Body of pancreas (tissue), 4 donors: ENCODE results near the gene KRT12. TPM values are rescaled to one million over a fixed set of nuclear protein-coding genes. Genes with fewer than 3 reads are reported as not detected.

Experiments
- ATAC-seq: fragments of 150-250 bp; one replicate; pipeline ENCODE4 v1.9.1; 2016
- DNase-seq, 4 donors: peaks; one replicate each; pipeline ENCODE4 v3.0.0-alpha.2; 2019
- H3K27ac ChIP-seq, 4 donors: fragments of 200-600 bp; sonication (generic); 1 replicate in 3 of 4; 2 replicates in 1 of 4; pipeline versions ENCODE4 v1.5.1 to v1.6.1; 2016 to 2019; ENCODE audit warnings: mild to moderate bottlenecking in 1 of 4, mixed read lengths in 1 of 4, moderate library complexity in 1 of 4
- H3K27me3 ChIP-seq, 2 donors: fragments of 200-600 bp; sonication (generic); one replicate each; pipeline ENCODE4 v1.6.0; 2016; ENCODE audit warnings: mild to moderate bottlenecking in 1 of 2
- H3K36me3 ChIP-seq, 2 donors: fragments of 200-600 bp; sonication (generic); replicated peaks in 1 of 2; 2 replicates each; pipeline ENCODE4 v1.5.1; 2016; ENCODE audit warnings: low read depth in 2 of 2; ENCODE audit not compliant: insufficient read depth in 1 of 2
- H3K4me1 ChIP-seq: fragments of 200-600 bp; sonication (generic); one replicate; pipeline ENCODE4 v1.6.0; 2016
- H3K4me3 ChIP-seq, 2 donors: fragments of 200-600 bp; sonication (generic); 1 replicate in 1 of 2; 2 replicates in 1 of 2; pipeline ENCODE4 v1.5.1; 2016 to 2019
- H3K9me3 ChIP-seq, 3 donors: fragments of 200-600 bp; sonication (generic); 1 replicate in 2 of 3; 2 replicates in 1 of 3; pipeline ENCODE4 v1.5.1; 2016
- POLR2A ChIP-seq, 3 donors: fragments of 450-650 bp; IDR thresholded peaks; one replicate each; pipeline ENCODE4 v1.6.1; 2016; ENCODE audit warnings: antibody characterized with exemption in 3 of 3, mild to moderate bottlenecking in 2 of 3
- WGBS, 2 donors: methylation state at CpG; one replicate each; pipeline ENCODE4 v1.1.5; 2017; 5-methylcytosine and 5-hydroxymethylcytosine counted together
- intact Hi-C: fragments of 100-400 bp; cut with DNase I; formaldehyde crosslinking; loops from one replicate; pipeline ENCODE4 v1.15.1; 2023
- total RNA-seq, 2 donors: library from RNA; depleted of rRNA; stranded (reverse); fragments of >200 nt; gene quantifications; one replicate each; pipeline ENCODE4 v1.1.0, GENCODE V29; 2016
- TF ChIP-seq, protein P1 (sequence below), 7 experiments: fragments of 450-650 bp in 4 of 7; fragments of 200-600 bp in 3 of 7; sonication (generic) in 3 of 7; IDR thresholded peaks; one replicate each; pipeline ENCODE4 v1.5.1; 2016 to 2019; ENCODE audit warnings: antibody characterized with exemption in 7 of 7

KRT12 gene
- total RNA-seq, 2 donors from 2014 or later, result not detected

DNA sequence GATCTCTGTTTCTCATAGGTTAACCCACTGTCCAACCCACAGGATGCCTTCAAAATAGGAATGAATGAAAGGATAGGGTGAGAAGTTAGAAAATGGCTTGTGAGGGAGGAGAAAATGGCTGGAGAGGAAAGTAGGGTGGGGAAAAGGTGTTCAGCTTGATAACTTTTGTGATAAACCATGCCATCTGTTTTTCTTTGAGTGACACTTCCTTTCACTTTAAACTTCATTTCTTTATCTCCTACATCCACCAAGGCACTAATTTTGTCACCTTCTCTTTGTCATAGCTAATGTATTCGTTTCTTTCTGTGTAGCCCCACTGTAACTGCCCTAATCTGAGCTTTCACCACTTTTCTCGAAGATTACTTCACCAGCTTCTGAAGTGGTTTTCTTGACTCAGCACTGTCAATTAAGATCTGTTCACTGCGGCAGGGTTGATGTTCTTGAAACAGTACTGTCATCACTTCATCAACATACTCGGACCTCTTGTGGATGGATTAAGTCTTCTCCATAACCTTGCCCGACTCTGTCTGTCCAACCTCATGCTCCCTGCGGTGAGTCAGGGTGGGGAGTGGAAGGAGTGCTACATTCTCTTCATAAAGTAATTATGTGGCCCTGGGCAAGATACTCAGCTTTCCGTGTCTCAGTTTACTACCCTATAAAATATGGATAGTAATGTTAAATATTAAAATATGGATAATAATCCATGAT is 39.1 kb downstream of the KRT12 start:
- H3K27ac ChIP-seq, result no peak overlapping the region
- TF ChIP-seq, protein P1, sequence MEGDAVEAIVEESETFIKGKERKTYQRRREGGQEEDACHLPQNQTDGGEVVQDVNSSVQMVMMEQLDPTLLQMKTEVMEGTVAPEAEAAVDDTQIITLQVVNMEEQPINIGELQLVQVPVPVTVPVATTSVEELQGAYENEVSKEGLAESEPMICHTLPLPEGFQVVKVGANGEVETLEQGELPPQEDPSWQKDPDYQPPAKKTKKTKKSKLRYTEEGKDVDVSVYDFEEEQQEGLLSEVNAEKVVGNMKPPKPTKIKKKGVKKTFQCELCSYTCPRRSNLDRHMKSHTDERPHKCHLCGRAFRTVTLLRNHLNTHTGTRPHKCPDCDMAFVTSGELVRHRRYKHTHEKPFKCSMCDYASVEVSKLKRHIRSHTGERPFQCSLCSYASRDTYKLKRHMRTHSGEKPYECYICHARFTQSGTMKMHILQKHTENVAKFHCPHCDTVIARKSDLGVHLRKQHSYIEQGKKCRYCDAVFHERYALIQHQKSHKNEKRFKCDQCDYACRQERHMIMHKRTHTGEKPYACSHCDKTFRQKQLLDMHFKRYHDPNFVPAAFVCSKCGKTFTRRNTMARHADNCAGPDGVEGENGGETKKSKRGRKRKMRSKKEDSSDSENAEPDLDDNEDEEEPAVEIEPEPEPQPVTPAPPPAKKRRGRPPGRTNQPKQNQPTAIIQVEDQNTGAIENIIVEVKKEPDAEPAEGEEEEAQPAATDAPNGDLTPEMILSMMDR (IDR thresholded peaks at IDR 0.05), result no peak
- TF ChIP-seq POLR2A (IDR thresholded peaks at IDR 0.05), result no peak
- H3K27me3 ChIP-seq, result no peaks in the 10 kb centered on the region
- no peaks in the 10 kb centered on the region for H3K4me1 ChIP-seq
- ATAC-seq (no peak), DNase-seq (no peak)
- 76 to 80% methylated on average over 7 of the region's 7 CpGs for WGBS, 2 donors
- no peaks in the 10 kb centered on the region for H3K36me3 ChIP-seq
- no peak overlapping the region for H3K4me3 ChIP-seq
- intact Hi-C loops, result no loop called here
- no peaks in the 10 kb centered on the region for H3K9me3 ChIP-seq

DNA sequence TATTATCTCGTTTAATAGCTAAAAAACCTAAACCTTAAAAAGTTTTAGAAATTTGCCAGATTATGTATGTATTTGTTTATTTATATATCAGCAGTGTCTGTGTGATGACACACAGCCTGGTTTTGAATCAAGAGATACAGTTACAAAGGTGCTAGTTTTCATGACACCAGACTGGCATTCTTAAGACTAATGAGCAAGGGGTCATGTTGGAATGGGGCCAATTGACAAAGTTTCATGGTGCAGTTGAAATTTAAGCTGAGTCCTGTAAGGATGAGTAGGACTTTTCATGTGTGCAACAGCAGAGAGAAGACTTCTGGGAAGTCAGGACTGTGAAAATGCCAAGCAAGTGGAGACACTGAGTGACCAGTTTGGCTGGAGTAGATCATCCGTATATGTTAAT is 41.4 kb downstream of the KRT12 start:
- no peak for DNase-seq
- no peak overlapping the region for H3K4me3 ChIP-seq
- ATAC-seq, result no peak
- H3K27me3 ChIP-seq, result no peaks in the 10 kb centered on the region
- H3K27ac ChIP-seq, result no peak overlapping the region
- H3K4me1 ChIP-seq, result no peaks in the 10 kb centered on the region
- intact Hi-C loops, result no loop called here
- H3K9me3 ChIP-seq, result no peaks in the 10 kb centered on the region
- WGBS, 2 donors, result 90% methylated on average over 2 of the region's 2 CpGs
- TF ChIP-seq POLR2A (IDR thresholded peaks at IDR 0.05), result no peak
- TF ChIP-seq, protein P1 (IDR thresholded peaks at IDR 0.05), result no peak
- no peaks in the 10 kb centered on the region for H3K36me3 ChIP-seq

DNA sequence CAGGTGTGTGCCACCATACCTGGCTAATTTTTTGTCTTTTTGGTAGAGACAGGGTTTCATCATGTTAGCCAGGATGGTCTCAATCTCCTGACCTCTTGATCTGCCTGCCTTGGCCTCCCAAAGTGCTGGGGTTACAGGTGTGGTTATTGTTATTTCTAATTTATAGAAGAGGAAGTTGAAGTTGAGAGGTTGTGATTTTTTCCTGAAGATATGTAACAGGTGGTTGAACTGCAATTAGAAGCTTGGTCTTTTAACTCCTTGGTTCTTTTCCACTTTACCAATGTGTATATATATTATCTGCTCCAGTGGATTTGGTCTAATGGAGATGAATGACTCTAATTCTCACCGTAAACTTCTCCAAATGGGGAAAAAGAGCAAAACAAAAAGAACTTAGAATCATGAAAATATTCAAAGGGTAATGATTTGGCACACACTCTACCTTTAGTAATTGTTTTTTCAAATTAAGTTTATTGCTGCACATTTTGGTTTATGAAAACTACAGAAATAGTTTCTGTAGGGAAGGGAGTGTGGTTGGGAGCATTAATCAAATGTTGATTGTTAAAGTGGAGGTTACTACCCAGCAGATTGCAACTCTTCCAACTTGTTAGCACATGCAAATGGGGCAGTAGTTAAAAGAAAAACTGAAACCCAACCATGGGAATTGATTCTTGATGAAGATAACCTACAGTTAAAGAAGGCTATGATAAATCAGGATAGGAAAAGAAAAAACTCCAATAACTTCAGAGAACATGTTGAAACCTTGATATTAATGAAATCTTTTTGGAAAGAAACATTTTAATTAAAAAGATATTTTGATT is 42.8 kb downstream of the KRT12 start:
- no peaks in the 10 kb centered on the region for H3K27me3 ChIP-seq
- H3K4me1 ChIP-seq, result peaks cover 8% of the 10 kb centered on the region
- H3K9me3 ChIP-seq, result no peaks in the 10 kb centered on the region
- no peak for TF ChIP-seq POLR2A (IDR thresholded peaks at IDR 0.05)
- TF ChIP-seq, protein P1 (IDR thresholded peaks at IDR 0.05), result no peak
- 94 to 96% methylated on average over 1 of the region's 1 CpG for WGBS, 2 donors
- H3K27ac ChIP-seq, result no peak overlapping the region
- intact Hi-C loops, result no loop called here
- H3K4me3 ChIP-seq, result no peak overlapping the region
- H3K36me3 ChIP-seq, result no peaks in the 10 kb centered on the region
- no peak for ATAC-seq
- DNase-seq, result no peak

DNA sequence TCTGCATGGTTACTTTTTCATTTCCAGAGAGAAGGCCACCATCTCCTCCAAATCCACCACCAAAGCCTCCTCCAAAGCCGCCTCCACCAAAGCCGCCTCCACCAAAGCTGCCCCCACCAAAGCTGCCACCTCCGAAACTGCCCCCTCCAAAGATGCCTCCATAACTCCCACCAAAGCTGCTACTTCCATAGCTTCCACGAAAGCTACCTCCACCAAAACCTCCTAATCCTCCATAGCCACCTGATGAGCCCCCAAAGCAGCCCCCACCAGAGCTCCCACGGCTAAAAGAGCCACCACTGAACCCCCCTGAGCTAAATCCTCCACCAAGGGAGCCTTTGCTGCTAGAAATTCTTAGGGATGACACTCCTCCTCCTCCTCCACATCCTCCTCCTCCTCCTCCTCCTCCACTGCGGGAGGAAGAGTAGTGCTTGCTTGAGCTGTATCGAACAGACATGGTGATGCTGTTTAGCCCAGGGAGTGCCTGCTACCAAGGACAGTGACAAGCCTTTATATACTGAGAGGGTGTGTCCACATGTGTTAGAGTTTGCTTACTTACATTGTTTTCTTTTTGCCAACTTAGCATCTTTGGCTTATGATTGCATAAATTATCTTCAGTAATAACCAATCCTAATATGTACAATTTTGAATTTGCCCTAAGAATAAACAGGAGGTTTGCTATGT is 44.8 kb downstream of the KRT12 start, which contains the start of gene KRT10:
Gene KRT10 (minus strand): TSS at position 483 of the 681 bp plus-strand sequence. CDS start 29 bp downstream, at position 454.
- WGBS, 2 donors, result 94 to 97% methylated on average over 7 of the region's 7 CpGs
- H3K9me3 ChIP-seq, result no peaks in the 10 kb centered on the region
- H3K27ac ChIP-seq, result no peak within 1 kb of the TSS
- no peak for DNase-seq
- H3K27me3 ChIP-seq, result no peaks in the 10 kb centered on the region
- H3K36me3 ChIP-seq, result no peaks in the 10 kb centered on the region
- ATAC-seq, result no peak
- intact Hi-C loops, result no loop called here
- TF ChIP-seq, protein P1 (IDR thresholded peaks at IDR 0.05), result no peak
- no peak for TF ChIP-seq POLR2A (IDR thresholded peaks at IDR 0.05)
- peaks cover 15% of the 10 kb centered on the region for H3K4me1 ChIP-seq
- H3K4me3 ChIP-seq, result no peak within 1 kb of the TSS
